Gastroesophageal sphincter (tissue), 3 donors: ENCODE measurements around the gene EAF1.

ENCODE experiments used
- EP300 ChIP-seq: sonication (generic); formaldehyde crosslinking; IDR thresholded peaks from one replicate; pipeline ENCODE4 v1.6.1; 2017; ENCODE audit warnings: antibody characterized with exemption, mild to moderate bottlenecking
- POLR2A ChIP-seq, 2 donors: fragments of 450-650 bp; IDR thresholded peaks; one replicate each; pipeline ENCODE4 v1.6.1; 2017; ENCODE audit warnings: antibody characterized with exemption in 2 of 2, mild to moderate bottlenecking in 2 of 2, moderate library complexity in 1 of 2
- POLR2AphosphoS5 ChIP-seq: sonication (generic); formaldehyde crosslinking; IDR thresholded peaks from one replicate; pipeline ENCODE4 v1.6.1; 2017; ENCODE audit warnings: antibody characterized with exemption
- TF ChIP-seq, protein P1 (sequence below), 4 experiments: fragments of 200-600 bp in 2 of 4; fragments of 450-650 bp in 2 of 4; sonication (generic) in 1 of 4; IDR thresholded peaks; one replicate each; pipeline ENCODE4 v1.5.1; 2017 to 2019; ENCODE audit warnings: antibody characterized with exemption in 4 of 4, mild to moderate bottlenecking in 2 of 4, moderate library complexity in 2 of 4

GRCh38 chr3:15456321-15456720 is 28.9 kb downstream of the EAF1 start:
- TF ChIP-seq POLR2AphosphoS5: no peak
- TF ChIP-seq, protein P1, sequence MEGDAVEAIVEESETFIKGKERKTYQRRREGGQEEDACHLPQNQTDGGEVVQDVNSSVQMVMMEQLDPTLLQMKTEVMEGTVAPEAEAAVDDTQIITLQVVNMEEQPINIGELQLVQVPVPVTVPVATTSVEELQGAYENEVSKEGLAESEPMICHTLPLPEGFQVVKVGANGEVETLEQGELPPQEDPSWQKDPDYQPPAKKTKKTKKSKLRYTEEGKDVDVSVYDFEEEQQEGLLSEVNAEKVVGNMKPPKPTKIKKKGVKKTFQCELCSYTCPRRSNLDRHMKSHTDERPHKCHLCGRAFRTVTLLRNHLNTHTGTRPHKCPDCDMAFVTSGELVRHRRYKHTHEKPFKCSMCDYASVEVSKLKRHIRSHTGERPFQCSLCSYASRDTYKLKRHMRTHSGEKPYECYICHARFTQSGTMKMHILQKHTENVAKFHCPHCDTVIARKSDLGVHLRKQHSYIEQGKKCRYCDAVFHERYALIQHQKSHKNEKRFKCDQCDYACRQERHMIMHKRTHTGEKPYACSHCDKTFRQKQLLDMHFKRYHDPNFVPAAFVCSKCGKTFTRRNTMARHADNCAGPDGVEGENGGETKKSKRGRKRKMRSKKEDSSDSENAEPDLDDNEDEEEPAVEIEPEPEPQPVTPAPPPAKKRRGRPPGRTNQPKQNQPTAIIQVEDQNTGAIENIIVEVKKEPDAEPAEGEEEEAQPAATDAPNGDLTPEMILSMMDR (IDR thresholded peaks at IDR 0.05): no peak
- TF ChIP-seq POLR2A (IDR thresholded peaks at IDR 0.05): no peak
- no peak for TF ChIP-seq EP300
